Mesendoderm (in vitro differentiated cells): ENCODE data around the gene ANKRD10.

Source experiments
- DNase-seq: peaks from one replicate; pipeline ENCODE4 v3.0.0; 2013
- H2AK5ac ChIP-seq: 2 replicates; pipeline ENCODE4 v1.6.1; 2013; ENCODE audit warnings: low read length, inconsistent platforms
- H2BK120ac ChIP-seq: 2 replicates; pipeline ENCODE4 v1.6.1; 2013; ENCODE audit warnings: low read depth, mild to moderate bottlenecking, low read length, moderate library complexity, mixed read lengths
- H2BK15ac ChIP-seq: replicated peaks from 2 replicates; pipeline ENCODE4 v1.6.1; 2013; ENCODE audit warnings: low read depth, mild to moderate bottlenecking, moderate library complexity
- H2BK5ac ChIP-seq: 2 replicates; pipeline ENCODE4 v1.6.1; 2013; ENCODE audit warnings: low read length, inconsistent platforms
- H3K18ac ChIP-seq: 2 replicates; pipeline ENCODE4 v1.6.1; 2013; ENCODE audit warnings: mild to moderate bottlenecking, low read length, mixed read lengths
- H3K23ac ChIP-seq: one replicate; pipeline ENCODE4 v1.6.1; 2013; ENCODE audit warnings: low read length
- H3K27ac ChIP-seq: 2 replicates; pipeline ENCODE4 v1.5.1; 2013; ENCODE audit warnings: low read depth, mild to moderate bottlenecking, inconsistent platforms, low read length, moderate library complexity
- H3K27me3 ChIP-seq: 2 replicates; pipeline ENCODE4 v1.6.1; 2013; ENCODE audit warnings: low read length, control low read depth, mild to moderate bottlenecking, inconsistent platforms; ENCODE audit not compliant: insufficient read depth, poor library complexity
- H3K36me3 ChIP-seq: 2 replicates; pipeline ENCODE4 v1.6.1; 2013; ENCODE audit warnings: low read length, inconsistent platforms; ENCODE audit not compliant: control insufficient read depth, insufficient read depth
- H3K4ac ChIP-seq: one replicate; pipeline ENCODE4 v1.6.1; 2013; ENCODE audit warnings: low read depth, mild to moderate bottlenecking, low read length, moderate library complexity
- H3K4me1 ChIP-seq: 2 replicates; pipeline ENCODE4 v1.6.1; 2013; ENCODE audit warnings: low read depth, low read length, inconsistent platforms; ENCODE audit not compliant: control insufficient read depth
- H3K4me2 ChIP-seq: 2 replicates; pipeline ENCODE4 v1.6.1; 2013; ENCODE audit warnings: low read length
- H3K4me3 ChIP-seq: 2 replicates; pipeline ENCODE4 v1.5.1; 2013; ENCODE audit warnings: mild to moderate bottlenecking, low read length
- H3K56ac ChIP-seq: one replicate; pipeline ENCODE4 v1.6.1; 2013; ENCODE audit warnings: low read length
- H3K79me1 ChIP-seq: 2 replicates; pipeline ENCODE4 v1.6.1; 2013; ENCODE audit warnings: low read length, inconsistent platforms
- H3K79me2 ChIP-seq: 2 replicates; pipeline ENCODE4 v1.6.1; 2013; ENCODE audit warnings: mild to moderate bottlenecking, low read length; ENCODE audit not compliant: control insufficient read depth, insufficient read depth
- H3K9ac ChIP-seq: 2 replicates; pipeline ENCODE4 v1.6.1; 2013; ENCODE audit warnings: low read length, inconsistent platforms
- H4K5ac ChIP-seq: one replicate; pipeline ENCODE4 v1.6.1; 2013; ENCODE audit warnings: low read length
- H4K8ac ChIP-seq: one replicate; pipeline ENCODE4 v1.6.1; 2013; ENCODE audit warnings: low read depth, mild to moderate bottlenecking, control low read depth, low read length, moderate library complexity
- WGBS: extraction: QIAGEN DNeasy Blood & Tissue Kit; methylation state at CpG from one replicate; pipeline ENCODE4 v1.1.7; 2013; ENCODE audit warnings: low lambda C conversion rate, missing lambda C conversion rate; ENCODE audit not compliant: insufficient coverage; ENCODE audit errors: extremely low coverage; 5-methylcytosine and 5-hydroxymethylcytosine counted together

ANKRD10 gene

GRCh38 chr13:110831437-110832204 is 83.2 kb downstream of the ANKRD10 start:
- Histone ChIP-seq H3K79me2 (no peaks in the 10 kb centered on the region), H3K9ac (no peak overlapping the region), H3K4me2 (no peak overlapping the region), H3K23ac (no peak overlapping the region), H3K36me3 (no peaks in the 10 kb centered on the region), H3K27ac (no peak overlapping the region), H3K18ac (no peak overlapping the region), H3K27me3 (no peaks in the 10 kb centered on the region), H4K5ac (no peak overlapping the region), H3K4ac (no peak overlapping the region), H2BK120ac (no peak overlapping the region), H2AK5ac (no peak overlapping the region), H2BK5ac (no peak overlapping the region), H3K4me1 (no peaks in the 10 kb centered on the region), H4K8ac (no peak overlapping the region), H3K4me3 (no peak overlapping the region), H3K56ac (no peak overlapping the region), H3K79me1 (no peaks in the 10 kb centered on the region), H2BK15ac (no peak overlapping the region)
- DNase-seq: no peak
- WGBS: no CpG with 5 or more reads among the region's 14 CpGs

DNA sequence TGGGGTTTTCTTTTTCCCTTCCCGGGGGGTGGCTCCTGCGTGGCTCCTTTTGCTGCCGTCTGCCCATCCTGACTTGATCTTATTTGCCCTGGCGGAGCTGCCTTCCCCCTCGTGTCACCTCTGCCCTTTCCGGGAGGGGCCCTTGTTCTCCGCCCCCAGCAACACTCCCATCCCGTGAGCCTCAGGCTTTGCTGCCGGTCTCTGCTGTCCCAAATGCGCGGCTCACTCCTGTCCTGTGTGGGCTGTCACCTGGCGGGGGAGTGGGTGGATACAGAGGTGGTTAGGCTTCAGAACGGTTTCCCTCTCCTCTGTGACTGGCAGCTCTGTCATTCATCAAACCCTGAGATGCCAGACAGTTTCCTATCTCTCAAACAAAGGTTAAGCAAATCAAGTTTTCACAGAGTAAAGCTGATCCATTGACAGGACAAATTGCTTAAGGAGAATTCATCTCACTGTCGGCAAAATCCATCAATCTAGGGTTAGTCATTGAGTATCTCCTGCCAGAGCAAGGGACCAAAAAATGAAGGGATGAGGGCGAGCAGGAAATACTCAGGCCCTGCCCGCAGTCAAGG is 84.0 kb downstream of the ANKRD10 start:
- Histone ChIP-seq H3K18ac (no peak overlapping the region), H3K4me1 (no peaks in the 10 kb centered on the region), H3K9ac (no peak overlapping the region), H3K27ac (no peak overlapping the region), H2BK15ac (no peak overlapping the region), H3K4me2 (no peak overlapping the region), H4K8ac (no peak overlapping the region), H3K4me3 (no peak overlapping the region), H3K56ac (no peak overlapping the region), H3K79me1 (no peaks in the 10 kb centered on the region), H3K36me3 (no peaks in the 10 kb centered on the region), H2BK5ac (no peak overlapping the region), H3K27me3 (no peaks in the 10 kb centered on the region), H2AK5ac (no peak overlapping the region), H3K79me2 (no peaks in the 10 kb centered on the region), H2BK120ac (no peak overlapping the region), H4K5ac (no peak overlapping the region), H3K23ac (no peak overlapping the region), H3K4ac (no peak overlapping the region)
- DNase-seq: no peak
- no CpG with 5 or more reads among the region's 16 CpGs for WGBS

DNA sequence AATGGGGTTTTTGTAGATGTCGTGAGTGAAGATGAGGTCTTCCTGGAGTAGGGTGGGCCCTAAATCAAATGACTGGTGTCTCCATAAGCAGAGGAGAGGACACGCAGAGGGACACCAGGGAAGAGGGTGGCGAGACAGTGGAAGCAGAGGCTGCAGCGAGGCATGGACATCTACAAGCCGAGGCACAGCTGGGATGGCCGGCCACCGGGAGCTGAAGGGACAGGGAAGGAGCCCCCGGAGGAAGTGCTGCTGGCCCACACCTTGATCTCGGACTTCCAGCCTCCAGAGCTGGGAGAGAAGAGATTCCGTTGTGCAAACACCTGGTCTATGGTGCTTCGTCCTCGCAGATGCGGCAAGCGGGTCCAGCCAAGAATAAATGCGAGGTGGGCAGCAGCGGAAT is 84.5 kb downstream of the ANKRD10 start:
- Histone ChIP-seq H3K4ac (no peak overlapping the region), H3K4me2 (no peak overlapping the region), H2AK5ac (no peak overlapping the region), H2BK120ac (no peak overlapping the region), H3K4me3 (no peak overlapping the region), H3K79me2 (no peaks in the 10 kb centered on the region), H2BK5ac (no peak overlapping the region), H3K27me3 (no peaks in the 10 kb centered on the region), H3K56ac (no peak overlapping the region), H3K23ac (no peak overlapping the region), H2BK15ac (no peak overlapping the region), H4K8ac (no peak overlapping the region), H3K18ac (no peak overlapping the region), H3K4me1 (no peaks in the 10 kb centered on the region), H3K79me1 (no peaks in the 10 kb centered on the region), H4K5ac (no peak overlapping the region), H3K36me3 (no peaks in the 10 kb centered on the region), H3K9ac (no peak overlapping the region), H3K27ac (no peak overlapping the region)
- DNase-seq: no peak
- no CpG with 5 or more reads among the region's 16 CpGs for WGBS

- H2AK5ac ChIP-seq: no peak overlapping the region
- H3K9ac ChIP-seq: no peak overlapping the region
- no peak overlapping the region for H4K5ac ChIP-seq
- no peak overlapping the region for H2BK15ac ChIP-seq
- no peaks in the 10 kb centered on the region for H3K4me1 ChIP-seq
- no peak overlapping the region for H2BK5ac ChIP-seq
- H3K23ac ChIP-seq: no peak overlapping the region
- no CpG with 5 or more reads among the region's 8 CpGs for WGBS
- H3K79me1 ChIP-seq: no peaks in the 10 kb centered on the region
- H3K4me3 ChIP-seq: no peak overlapping the region
- H3K27me3 ChIP-seq: no peaks in the 10 kb centered on the region
- DNase-seq: no peak
- no peak overlapping the region for H3K4ac ChIP-seq
- H3K27ac ChIP-seq: no peak overlapping the region
- H3K79me2 ChIP-seq: no peaks in the 10 kb centered on the region
- H3K18ac ChIP-seq: no peak overlapping the region
- no peak overlapping the region for H3K4me2 ChIP-seq
- no peaks in the 10 kb centered on the region for H3K36me3 ChIP-seq
- no peak overlapping the region for H2BK120ac ChIP-seq
- H3K56ac ChIP-seq: no peak overlapping the region
- no peak overlapping the region for H4K8ac ChIP-seq
Measured at GRCh38 chr13:110829486-110829885, 85.4 kb downstream of the ANKRD10 start.

DNA sequence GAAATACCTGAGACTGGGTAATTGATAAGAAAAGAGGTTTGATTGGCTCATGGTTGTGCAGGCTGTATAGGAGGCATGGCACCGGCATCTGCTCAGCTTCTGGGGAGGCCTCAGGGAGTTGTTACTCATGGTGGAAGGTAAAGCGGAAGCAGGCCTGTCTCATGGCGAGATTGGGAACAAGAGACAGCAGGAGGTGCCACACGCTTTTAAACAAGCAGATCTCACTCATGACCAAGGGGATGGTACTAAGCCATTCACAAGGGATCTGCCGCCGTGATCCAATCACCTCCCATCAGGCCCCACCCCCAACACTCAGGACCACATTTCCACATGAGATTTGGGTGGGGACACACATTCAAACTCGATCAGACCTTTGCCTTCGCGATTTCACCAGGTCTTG is 86.2 kb downstream of the ANKRD10 start:
- no peak for DNase-seq
- H3K36me3 ChIP-seq: no peaks in the 10 kb centered on the region
- no peak overlapping the region for H2BK15ac ChIP-seq
- no peak overlapping the region for H3K4me3 ChIP-seq
- H3K4ac ChIP-seq: no peak overlapping the region
- no peaks in the 10 kb centered on the region for H3K4me1 ChIP-seq
- WGBS: no CpG with 5 or more reads among the region's 9 CpGs
- no peak overlapping the region for H3K23ac ChIP-seq
- no peak overlapping the region for H3K9ac ChIP-seq
- H2BK120ac ChIP-seq: no peak overlapping the region
- H4K5ac ChIP-seq: no peak overlapping the region
- H3K79me2 ChIP-seq: no peaks in the 10 kb centered on the region
- no peak overlapping the region for H4K8ac ChIP-seq
- H3K18ac ChIP-seq: no peak overlapping the region
- H3K79me1 ChIP-seq: no peaks in the 10 kb centered on the region
- H3K27ac ChIP-seq: no peak overlapping the region
- no peaks in the 10 kb centered on the region for H3K27me3 ChIP-seq
- no peak overlapping the region for H2AK5ac ChIP-seq
- no peak overlapping the region for H3K4me2 ChIP-seq
- H3K56ac ChIP-seq: no peak overlapping the region
- no peak overlapping the region for H2BK5ac ChIP-seq
